SK-N-SH (cell line): ENCODE data around the gene RSRC1. TPM values are rescaled to one million over a fixed set of nuclear protein-coding genes. Genes with fewer than 3 reads are reported as not detected.

ENCODE experiments used
- CTCF ChIA-PET: fragments of 300-600, 350-600 bp; formaldehyde crosslinking; extraction: SDS; loops from one replicate; lab custom pipeline; 2021; lab: Yijun Ruan, JAX
- POLR2A ChIA-PET: fragments of 350-600 bp; sonication (Branson Sonifier 250); formaldehyde crosslinking; extraction: SDS; loops from one replicate; lab custom pipeline; 2020; ENCODE audit warnings: antibody characterized with exemption, inconsistent platforms; lab: Yijun Ruan, JAX
- DNase-seq: peaks from one replicate; pipeline ENCODE4 v3.0.0; 2012
- H2AFZ ChIP-seq: fragments of 200-600 bp; sonication (generic); 2 replicates; pipeline ENCODE4 v1.8.1; 2016; ENCODE audit warnings: antibody characterized with exemption, mild to moderate bottlenecking, low read depth
- H3F3A ChIP-seq: fragments of 200-600 bp; sonication (generic); replicated peaks from 2 replicates; pipeline ENCODE3; 2016; ENCODE audit warnings: antibody characterized with exemption, mild to moderate bottlenecking; ENCODE audit not compliant: insufficient read depth
- H3K27ac ChIP-seq, 2 experiments: fragments of 200-500 bp in 1 of 2; fragments of 200-600 bp in 1 of 2; sonication (Bioruptor generic) in 1 of 2; sonication (generic), shearing (Covaris generic) in 1 of 2; 2 replicates each; pipeline versions ENCODE4 v1.5.1 to v1.6.1; 2014 to 2016; ENCODE audit warnings: low read depth in 2 of 2, inconsistent platforms in 1 of 2, low read length in 1 of 2, mild to moderate bottlenecking in 1 of 2, mixed read lengths in 1 of 2
- H3K27me3 ChIP-seq: fragments of 200-600 bp; sonication (generic), shearing (Covaris generic); 2 replicates; pipeline ENCODE4 v1.6.1; 2016; ENCODE audit warnings: mixed run types; ENCODE audit not compliant: insufficient read depth
- H3K36me3 ChIP-seq, 2 experiments: fragments of 200-500 bp in 1 of 2; fragments of 200-600 bp in 1 of 2; sonication (Bioruptor generic) in 1 of 2; sonication (generic) in 1 of 2; replicated peaks in 1 of 2; 2 replicates each; pipeline versions ENCODE3 to v1.5.1; 2014 to 2016; ENCODE audit warnings: low read length in 1 of 2, mild to moderate bottlenecking in 1 of 2; ENCODE audit not compliant: insufficient read depth in 2 of 2, control insufficient read depth in 1 of 2
- H3K4me1 ChIP-seq, 2 experiments: fragments of 200-500 bp in 1 of 2; fragments of 200-600 bp in 1 of 2; sonication (Bioruptor generic) in 1 of 2; sonication (generic), shearing (Covaris generic) in 1 of 2; 2 replicates each; pipeline versions ENCODE4 v1.5.1 to v1.6.1; 2014 to 2016; ENCODE audit warnings: low read depth in 1 of 2, low read length in 1 of 2, mixed run types in 1 of 2; ENCODE audit not compliant: insufficient read depth in 2 of 2, control insufficient read depth in 1 of 2
- H3K4me2 ChIP-seq: fragments of 200-600 bp; sonication (generic), shearing (Covaris generic); 2 replicates; pipeline ENCODE4 v1.6.1; 2017; ENCODE audit warnings: mixed run types
- H3K4me3 ChIP-seq, 2 experiments: fragments of 200-500 bp in 1 of 2; fragments of 200-600 bp in 1 of 2; sonication (Bioruptor generic) in 1 of 2; sonication (generic), shearing (Covaris generic) in 1 of 2; 2 replicates each; pipeline versions ENCODE4 v1.5.1 to v1.8.1; 2014 to 2016; ENCODE audit warnings: low read depth in 2 of 2, inconsistent platforms in 1 of 2, low read length in 1 of 2, mild to moderate bottlenecking in 1 of 2, mixed read lengths in 1 of 2, moderate library complexity in 1 of 2
- H3K79me2 ChIP-seq: fragments of 200-600 bp; sonication (generic); 2 replicates; pipeline ENCODE4 v1.8.1; 2017; ENCODE audit warnings: mild to moderate bottlenecking; ENCODE audit not compliant: insufficient read depth
- H3K9ac ChIP-seq: fragments of 200-600 bp; sonication (generic); 2 replicates; pipeline ENCODE4 v1.6.1; 2017; ENCODE audit warnings: mixed run types
- H3K9me2 ChIP-seq: fragments of 200-600 bp; sonication (generic); 2 replicates; pipeline ENCODE4 v1.6.1; 2017; ENCODE audit warnings: mixed run types
- H3K9me3 ChIP-seq: fragments of 200-600 bp; sonication (generic); 2 replicates; pipeline ENCODE4 v1.6.1; 2017; ENCODE audit warnings: mixed run types, mild to moderate bottlenecking, moderate library complexity
- H4K20me1 ChIP-seq: fragments of 200-600 bp; sonication (generic); 2 replicates; pipeline ENCODE4 v1.6.1; 2017; ENCODE audit warnings: mild to moderate bottlenecking, mixed run types; ENCODE audit not compliant: insufficient read depth
- CHD2 ChIP-seq: fragments of 150-350 bp; IDR thresholded peaks from 2 replicates; pipeline ENCODE4 v1.6.1; 2018; ENCODE audit warnings: low read length; ENCODE audit not compliant: partially characterized antibody
- ELF1 ChIP-seq: IDR thresholded peaks from 2 replicates; pipeline ENCODE4 v1.4.0; 2012
- EZH2phosphoT487 ChIP-seq: fragments of 200-600 bp; sonication (generic); IDR thresholded peaks from 2 replicates; pipeline ENCODE4 v1.6.1; 2017; ENCODE audit warnings: low read depth, mixed run types, mild to moderate bottlenecking, antibody characterized with exemption, moderate library complexity, borderline replicate concordance
- IRF3 ChIP-seq: fragments of 150-350 bp; IDR thresholded peaks from 2 replicates; pipeline ENCODE4 v1.6.1; 2016; ENCODE audit warnings: mild to moderate bottlenecking, low read depth, low read length
- JUND ChIP-seq: IDR thresholded peaks from 2 replicates; pipeline ENCODE4 v1.4.0; 2012
- MAX ChIP-seq: IDR thresholded peaks from 2 replicates; pipeline ENCODE4 v1.4.0; 2012; ENCODE audit warnings: low read depth
- NFIC ChIP-seq: IDR thresholded peaks from 2 replicates; pipeline ENCODE4 v1.4.0; 2012; ENCODE audit warnings: borderline replicate concordance
- NRF1 ChIP-seq: IDR thresholded peaks from 2 replicates; pipeline ENCODE4 v1.6.1; 2012; ENCODE audit warnings: low read depth, mild to moderate bottlenecking, low read length
- PBX3 ChIP-seq: IDR thresholded peaks from 2 replicates; pipeline ENCODE4; 2012
- RXRA ChIP-seq: IDR thresholded peaks from 2 replicates; pipeline ENCODE4 v1.4.0; 2012; ENCODE audit warnings: low read depth, mild to moderate bottlenecking, borderline replicate concordance
- SMC3 ChIP-seq: IDR thresholded peaks from 2 replicates; pipeline ENCODE4 v1.6.1; 2012; ENCODE audit warnings: low read depth, low read length, improper control_type of control experiment
- TEAD4 ChIP-seq: IDR thresholded peaks from 2 replicates; pipeline ENCODE4 v1.4.0; 2012; ENCODE audit warnings: mild to moderate bottlenecking, borderline replicate concordance; ENCODE audit not compliant: insufficient read depth
- USF2 ChIP-seq: fragments of 150-350 bp; IDR thresholded peaks from 2 replicates; pipeline ENCODE4 v1.6.1; 2017; ENCODE audit warnings: antibody characterized with exemption, low read length, low read depth, borderline replicate concordance
- YY1 ChIP-seq: IDR thresholded peaks from 2 replicates; pipeline ENCODE4 v1.4.0; 2012; ENCODE audit warnings: low read depth, mild to moderate bottlenecking
- WGBS: methylation state at CpG from one replicate; pipeline ENCODE4 v1.1.6; 2017; ENCODE audit warnings: low lambda C conversion rate; 5-methylcytosine and 5-hydroxymethylcytosine counted together
- polyA plus RNA-seq, 3 experiments: library from polyadenylated mRNA; depleted of rRNA; stranded (reverse); fragments of >200 nt; gene quantifications; 2 replicates each; pipeline ENCODE4 v1.2.3, GENCODE V29; 2012

RSRC1 gene
- polyA plus RNA-seq, 1 of the 3 experiments (the other 2 are of a cell fraction) = 4.5 TPM

- TF ChIP-seq YY1 = no peak
- TF ChIP-seq NRF1 = no peak
- peak; percentile 53; the same call in 1 of the 2 replicates for TF ChIP-seq MAX
- TF ChIP-seq USF2 = no peak
- no peak for TF ChIP-seq SMC3
- peak; percentile 91 for TF ChIP-seq RXRA
- TF ChIP-seq EZH2phosphoT487 = no peak
- no peak for TF ChIP-seq CHD2
- TF ChIP-seq NFIC = peak; percentile 77; the same call in 1 of the 2 replicates
- TF ChIP-seq PBX3 = peak; percentile 89
Observed at GRCh38 chr3:158167737-158168557, 58.1 kb downstream of the RSRC1 start (continued).

- CTCF ChIA-PET = no interaction called here
- H3K4me3 ChIP-seq = no peak overlapping the region
- POLR2A ChIA-PET = no interaction called here
Observed at GRCh38 chr3:158169091-158169491, 59.2 kb downstream of the RSRC1 start.

More at GRCh38 chr3:158169091-158169491, 59.2 kb downstream of the RSRC1 start:
- Histone ChIP-seq H2AFZ (no peak overlapping the region), H3K36me3 (peaks cover 0 to 8% of the 10 kb centered on the region in 2 experiments), H3K9ac (no peak overlapping the region), H3F3A (peaks cover 33% of the 10 kb centered on the region), H4K20me1 (no peaks in the 10 kb centered on the region; the same call in 1 of the 2 replicates), H3K4me2 (peak overlapping the region; percentile 9; the same call in 1 of the 2 replicates), H3K27me3 (no peaks in the 10 kb centered on the region), H3K9me3 (no peaks in the 10 kb centered on the region), H3K79me2 (peaks cover 3% of the 10 kb centered on the region; the same call in 1 of the 2 replicates), H3K4me1 (peaks cover 18 to 41% of the 10 kb centered on the region in 2 experiments), H3K27ac (peak overlapping the region in 1 of 2 experiments; percentile 47; a peak in 1 of 4 replicates), H3K9me2 (no peaks in the 10 kb centered on the region; the same call in 1 of the 2 replicates)
- TF ChIP-seq TEAD4 (no peak), NFIC (peak; percentile 48; the same call in 1 of the 2 replicates), JUND (no peak), IRF3 (no peak), ELF1 (no peak)
- no peak for DNase-seq
- 93% methylated on average over 2 of the region's 2 CpGs for WGBS
